NK-92 (cell line): ENCODE measurements around the gene GDPD1.
"Not testable (repeated sequence)": the region's sequence is repeated elsewhere in the genome, so short reads cannot be mapped to it uniquely, and the experiment has no call there.

Experiments used
- DNase-seq: peaks from one replicate; lab custom pipeline; 2025; ENCODE audit not compliant: unreplicated experiment; lab: John Stamatoyannopoulos, UW

The GDPD1 gene

DNA sequence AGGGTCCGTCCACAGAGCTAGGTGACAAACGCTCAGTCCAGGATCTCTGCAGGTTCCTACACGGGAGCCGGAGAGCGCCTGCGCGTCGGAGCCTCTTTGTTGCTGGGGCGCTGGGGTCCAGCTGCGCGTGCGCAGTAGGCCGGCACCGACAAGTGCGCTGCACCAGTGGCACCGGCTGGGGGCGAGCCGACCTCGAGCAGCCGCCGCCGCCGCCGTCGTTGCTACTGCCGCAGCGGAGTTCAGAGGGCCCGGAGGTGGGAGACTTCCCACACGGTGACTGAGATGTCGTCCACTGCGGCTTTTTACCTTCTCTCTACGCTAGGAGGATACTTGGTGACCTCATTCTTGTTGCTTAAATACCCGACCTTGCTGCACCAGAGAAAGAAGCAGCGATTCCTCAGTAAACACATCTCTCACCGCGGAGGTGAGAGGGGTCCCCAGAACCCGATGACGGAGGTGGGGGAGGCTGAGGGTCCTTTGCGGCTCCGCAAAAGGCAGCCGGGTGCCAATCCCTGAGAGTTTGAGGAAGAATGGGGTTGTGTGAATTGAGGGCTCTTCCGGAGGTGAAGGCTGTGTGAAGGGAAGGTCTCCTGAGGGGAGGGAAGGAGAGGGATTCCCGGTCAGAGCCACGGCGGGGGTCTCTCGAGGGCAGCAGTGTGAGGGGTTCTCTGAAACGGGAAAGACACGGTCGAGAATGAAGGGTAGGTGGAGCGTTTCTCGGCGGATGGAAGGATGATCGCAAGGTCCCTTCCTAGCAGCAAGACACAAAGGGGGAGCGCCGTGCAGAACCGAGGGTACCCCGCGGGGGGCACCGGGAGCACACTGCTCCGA lies at the start of gene GDPD1:
GDPD1 (plus strand) TSS at position 184 of the 831 bp plus-strand sequence; CDS start at position 283, 99 bp downstream.
- peak; percentile 86 for DNase-seq

DNA sequence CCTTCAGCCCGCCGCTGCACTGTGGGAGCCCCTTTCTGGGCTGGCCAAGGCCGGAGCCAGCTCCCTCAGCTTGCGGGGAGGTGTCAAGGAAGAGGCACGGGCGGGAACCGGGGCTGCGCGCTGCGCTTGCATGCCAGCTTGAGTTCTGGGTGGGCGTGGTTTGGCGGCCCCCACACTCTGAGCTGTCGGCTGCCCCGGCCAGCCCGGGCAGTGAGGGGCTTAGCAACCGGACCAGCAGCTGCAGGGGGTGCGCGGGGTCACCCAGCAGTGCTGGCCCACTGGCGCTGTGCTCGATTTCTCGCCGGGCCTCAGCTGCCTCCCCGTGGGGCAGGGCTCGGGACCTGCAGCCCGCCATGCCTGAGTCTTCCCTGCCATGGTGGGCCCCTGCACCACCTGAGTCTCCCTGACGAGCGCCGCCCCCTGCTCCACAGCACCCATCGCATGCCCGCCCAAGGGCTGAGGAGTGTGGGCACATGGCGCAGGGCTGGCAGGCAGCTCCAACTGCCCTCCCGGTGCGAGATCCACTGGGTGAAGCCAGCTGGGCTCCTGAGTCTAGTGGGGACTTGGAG lies 47.8 kb upstream of the GDPD1 start:
- no peak for DNase-seq

DNA sequence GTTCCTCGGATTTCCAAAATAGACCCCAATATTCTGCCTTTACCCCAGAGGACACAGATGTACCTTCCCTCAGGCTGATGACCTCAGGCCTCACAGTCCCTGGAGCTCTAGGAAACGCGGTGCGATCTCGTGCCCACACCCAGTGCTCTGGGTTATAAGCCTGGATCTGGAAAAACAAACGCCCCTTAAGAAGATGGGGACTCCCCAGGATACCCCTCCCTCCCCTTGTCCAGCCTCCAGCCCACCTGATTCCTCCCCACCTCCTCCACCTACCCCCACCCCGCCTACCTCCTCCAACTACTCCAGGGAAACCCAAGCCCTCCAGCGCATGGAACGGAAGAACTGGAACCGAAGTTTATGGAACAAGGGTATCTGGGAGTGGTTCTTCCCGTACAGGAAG lies 45.6 kb upstream of the GDPD1 start:
- DNase-seq: no peak

DNA sequence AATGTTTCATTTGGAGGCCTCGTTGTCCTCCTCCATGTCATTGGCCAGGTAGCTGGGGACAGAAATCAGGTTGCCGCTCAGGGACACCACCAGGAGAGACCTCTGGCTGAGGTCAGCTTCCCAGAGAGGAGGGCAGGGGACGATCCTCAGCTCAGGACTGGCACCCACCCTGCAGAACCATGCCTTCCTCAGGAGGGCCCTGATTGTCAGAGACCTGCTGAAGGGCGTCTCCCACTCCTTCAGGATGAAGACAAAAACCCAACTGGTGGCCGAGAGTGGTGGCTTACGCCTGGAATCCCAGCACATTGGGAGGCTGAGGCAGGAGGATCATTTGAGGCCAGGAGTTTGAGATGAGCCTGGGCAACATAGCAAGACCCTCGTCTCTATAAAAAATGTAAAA lies 45.2 kb upstream of the GDPD1 start:
- DNase-seq: no peak

DNA sequence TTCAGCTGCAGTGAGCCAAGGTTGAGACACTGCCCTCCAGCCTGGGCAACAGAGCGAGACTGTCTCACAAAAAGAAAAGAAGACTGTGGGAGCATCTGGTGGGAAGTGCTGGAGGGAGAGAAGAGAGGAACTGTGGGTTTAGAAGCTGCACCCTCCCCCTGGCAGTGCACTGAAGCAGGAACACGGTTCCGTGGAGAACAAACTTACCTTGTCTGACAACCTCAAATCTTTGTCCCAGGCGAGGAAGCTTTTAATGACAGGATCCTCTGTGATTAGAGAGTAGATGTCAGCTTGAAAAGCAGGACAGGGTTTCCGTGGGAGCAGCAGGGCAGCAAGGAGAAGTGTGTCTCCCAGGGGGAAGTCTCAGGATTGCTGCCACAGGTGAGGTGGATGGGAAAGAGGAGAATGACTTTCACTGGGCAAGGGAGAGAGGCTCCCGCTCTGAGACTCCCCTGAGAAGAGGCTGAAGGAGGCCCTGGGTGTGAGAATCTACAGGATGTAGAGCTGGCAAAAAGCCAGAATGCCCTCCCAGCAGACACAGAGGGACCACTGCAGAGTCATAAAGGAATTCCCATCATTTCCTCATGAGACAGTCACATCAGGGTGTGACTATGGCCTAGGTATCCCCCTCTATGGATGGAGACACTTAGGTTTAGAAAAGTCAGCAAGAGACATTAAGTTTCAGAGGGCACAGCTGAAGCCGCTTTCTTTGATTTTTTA lies 41.9 kb upstream of the GDPD1 start:
- no peak for DNase-seq

DNA sequence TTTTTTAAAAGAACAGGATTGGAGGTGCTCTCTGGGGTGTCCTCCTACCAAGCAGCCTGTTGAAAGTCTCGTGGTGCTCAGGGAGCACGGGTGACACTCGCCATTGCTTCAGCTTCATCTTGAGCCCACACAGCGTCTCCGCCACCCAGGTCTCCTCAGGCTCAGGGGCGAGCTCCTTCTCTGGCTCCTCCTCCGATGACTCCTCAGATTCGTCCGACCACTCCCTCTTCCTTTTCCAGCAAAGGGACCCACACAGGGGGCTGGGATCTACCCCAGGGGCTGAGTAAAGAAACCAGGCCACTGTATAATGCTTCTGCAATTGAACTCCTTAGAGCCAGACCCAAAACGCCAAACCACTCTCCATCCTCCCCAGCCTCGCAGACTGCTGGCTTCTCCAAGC lies 40.7 kb upstream of the GDPD1 start:
- DNase-seq: not testable (repeated sequence)

DNA sequence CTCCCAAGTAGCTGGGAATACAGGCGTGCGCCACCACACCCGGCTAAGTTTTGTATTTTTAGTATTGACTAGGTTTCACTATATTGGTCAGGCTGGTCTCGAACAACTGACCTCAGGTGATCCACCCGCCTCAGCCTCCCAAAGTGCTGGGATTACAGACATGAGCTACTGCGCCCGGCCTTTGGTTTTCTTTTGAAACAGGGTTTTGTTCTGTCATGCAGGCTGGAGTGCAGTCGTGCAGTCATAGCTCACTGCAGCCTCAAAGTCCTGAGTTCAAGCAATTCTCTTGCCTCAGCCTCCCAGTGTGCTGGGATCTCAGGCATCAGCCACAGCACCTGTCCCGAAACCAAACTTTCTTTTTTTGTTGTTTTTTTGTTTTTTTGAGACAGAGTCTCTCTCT lies 39.7 kb upstream of the GDPD1 start:
- DNase-seq: no peak

DNA sequence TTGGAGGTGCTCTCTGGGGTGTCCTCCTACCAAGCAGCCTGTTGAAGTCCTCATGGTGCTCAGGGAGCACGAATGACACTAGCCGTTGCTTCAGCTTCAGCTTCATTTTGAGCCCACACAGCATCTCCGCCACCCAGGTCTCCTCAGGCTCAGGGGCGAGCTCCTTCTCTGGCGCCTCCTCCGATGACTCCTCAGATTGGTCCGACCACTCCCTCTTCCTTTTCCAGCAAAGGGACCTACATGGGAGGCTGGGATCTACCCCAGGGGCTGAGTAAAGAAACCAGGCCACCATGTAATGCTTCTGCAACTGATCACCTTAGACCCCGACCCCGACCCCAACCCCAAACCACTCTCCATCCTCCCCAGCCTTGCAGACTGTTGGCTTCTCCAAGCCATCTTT lies 38.8 kb upstream of the GDPD1 start:
- DNase-seq: no peak

DNA sequence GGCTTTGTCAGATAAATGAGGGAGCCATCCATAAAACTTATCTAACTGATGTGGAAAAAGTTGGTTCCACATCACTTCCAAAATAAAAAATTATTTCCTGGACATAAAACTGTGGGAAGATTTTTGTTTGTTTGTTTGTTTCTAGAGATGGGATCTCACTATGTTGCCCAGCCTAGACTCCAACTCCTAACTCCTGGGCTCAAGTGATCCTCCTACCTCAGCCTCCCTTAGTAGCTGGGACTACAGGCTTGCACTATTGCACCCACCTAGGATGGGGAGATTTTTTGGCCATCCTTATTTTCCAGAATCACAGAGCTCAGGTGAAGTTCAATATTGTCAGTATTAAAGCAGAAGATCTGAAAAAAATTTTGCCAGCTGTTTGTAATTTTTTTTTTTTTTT lies 34.3 kb upstream of the GDPD1 start:
- DNase-seq: no peak

DNA sequence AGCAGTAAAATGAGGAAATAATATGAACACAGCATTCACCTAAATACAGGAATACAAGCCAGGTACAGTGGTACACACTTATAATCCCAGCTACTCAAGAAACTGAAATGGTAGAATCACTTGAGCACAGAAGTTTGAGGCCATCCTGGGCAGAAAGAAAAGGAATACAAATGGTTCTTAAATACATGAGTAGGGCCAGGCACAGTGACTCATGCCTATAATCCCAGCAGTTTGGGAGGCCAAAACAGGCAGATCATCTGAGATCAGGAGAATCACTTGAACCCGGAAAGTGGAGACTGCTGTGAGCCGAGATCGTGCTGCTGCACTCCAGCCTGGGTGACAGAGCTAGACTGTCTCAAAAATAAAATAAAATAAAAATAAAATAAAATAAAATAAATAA lies 33.5 kb upstream of the GDPD1 start:
- DNase-seq: no peak

DNA sequence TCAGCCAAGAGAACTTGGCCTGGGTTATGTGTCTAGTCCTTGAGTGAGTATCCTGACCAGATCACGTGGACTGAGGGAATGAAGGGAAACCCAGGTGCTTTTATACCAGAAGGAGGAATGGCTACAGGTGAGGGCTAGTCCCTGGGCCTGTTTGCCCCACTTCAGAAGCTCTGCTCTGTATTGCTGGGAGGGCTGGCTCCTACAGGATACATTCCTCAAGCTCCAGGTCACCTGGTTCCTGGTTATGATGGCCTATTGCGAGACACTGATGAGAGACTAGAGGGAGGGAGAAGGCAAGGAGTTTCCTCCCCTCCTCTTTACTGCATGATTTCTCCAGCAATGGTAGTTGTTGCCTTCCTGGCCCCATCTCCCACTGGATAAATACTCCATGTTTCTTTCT lies 29.5 kb upstream of the GDPD1 start:
- no peak for DNase-seq

DNA sequence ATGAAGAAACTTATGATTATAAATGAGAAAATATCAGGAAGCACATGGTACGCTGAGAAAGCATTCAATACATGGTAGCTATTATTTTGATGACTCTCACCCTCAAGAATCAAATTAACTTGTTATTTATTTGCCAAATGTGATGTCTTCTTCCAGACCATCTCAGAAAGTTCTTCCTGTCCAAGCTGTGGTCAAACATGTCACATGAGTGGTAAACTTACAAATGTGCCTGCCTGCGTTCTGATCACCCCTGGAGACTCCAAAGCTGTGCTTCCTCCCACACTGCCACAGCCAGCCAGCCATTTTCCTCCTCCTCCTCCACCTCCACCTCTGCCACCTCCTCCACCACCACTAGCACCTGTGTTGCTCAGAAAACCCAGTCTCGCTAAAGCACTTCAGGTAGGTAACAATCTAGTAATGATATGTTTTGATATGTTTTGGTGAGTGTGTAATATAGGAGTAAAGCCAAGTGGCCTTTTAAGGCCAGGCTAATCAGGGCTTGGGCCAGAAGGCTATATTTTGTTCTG lies 26.9 kb upstream of the GDPD1 start:
- DNase-seq: no peak

DNA sequence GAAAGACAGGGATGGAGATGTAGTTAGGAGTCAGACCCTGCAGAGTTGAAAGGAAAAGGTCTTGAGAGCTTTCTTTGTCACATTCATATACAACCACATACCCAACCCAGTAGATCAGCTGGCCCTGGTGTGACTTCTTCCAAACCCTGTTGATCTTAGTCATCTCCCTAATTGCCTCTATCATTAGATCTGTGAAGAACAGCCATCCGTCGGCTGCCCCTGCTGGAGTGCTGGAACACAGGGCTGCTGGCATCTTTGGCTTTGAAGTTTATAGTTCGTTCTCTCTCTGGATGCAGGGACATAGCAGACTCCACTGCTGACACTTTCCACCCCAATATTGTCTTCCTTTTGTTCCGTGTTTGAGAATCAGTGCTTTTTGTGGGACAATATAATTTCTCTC lies 20.9 kb upstream of the GDPD1 start:
- no peak for DNase-seq

DNA sequence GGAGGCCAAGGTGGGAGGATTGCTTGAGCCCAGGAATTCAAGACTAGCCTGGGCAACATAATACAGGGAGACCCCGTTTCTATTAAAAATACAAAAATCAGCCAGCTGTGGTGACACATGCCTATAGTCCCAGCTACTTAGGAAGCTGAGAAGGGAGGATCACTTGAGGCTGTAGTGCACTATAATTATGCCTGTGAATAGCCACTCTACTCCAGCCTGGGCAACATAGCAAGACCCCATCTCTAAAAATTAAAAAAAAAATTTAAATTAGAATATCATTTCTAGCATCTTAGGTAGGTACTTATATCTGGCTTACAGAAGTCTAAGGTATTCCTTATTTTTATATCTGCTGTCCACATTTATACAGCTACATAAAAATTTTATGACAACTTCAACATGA lies 18.0 kb upstream of the GDPD1 start:
- no peak for DNase-seq

DNA sequence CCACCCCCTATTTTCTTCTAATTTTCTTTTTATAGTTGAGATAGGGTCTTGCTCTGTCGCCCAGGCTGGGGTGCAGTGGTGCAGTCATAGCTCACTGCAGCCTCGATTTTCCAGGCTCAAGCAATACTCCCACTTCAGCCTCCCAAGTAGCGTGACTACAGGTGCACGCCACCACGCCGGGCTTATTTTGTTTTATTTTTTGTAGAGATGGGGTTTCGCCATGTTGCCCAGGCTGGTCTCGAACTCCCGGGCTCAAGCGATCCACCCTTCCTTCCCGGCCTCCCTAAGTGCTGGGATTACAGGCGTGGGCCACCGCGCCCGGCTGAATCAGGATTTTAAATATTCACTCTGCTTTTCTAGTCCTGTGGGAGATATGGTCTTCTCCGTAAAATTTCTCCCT lies 941 bp upstream of the GDPD1 start:
- DNase-seq: no peak

DNA sequence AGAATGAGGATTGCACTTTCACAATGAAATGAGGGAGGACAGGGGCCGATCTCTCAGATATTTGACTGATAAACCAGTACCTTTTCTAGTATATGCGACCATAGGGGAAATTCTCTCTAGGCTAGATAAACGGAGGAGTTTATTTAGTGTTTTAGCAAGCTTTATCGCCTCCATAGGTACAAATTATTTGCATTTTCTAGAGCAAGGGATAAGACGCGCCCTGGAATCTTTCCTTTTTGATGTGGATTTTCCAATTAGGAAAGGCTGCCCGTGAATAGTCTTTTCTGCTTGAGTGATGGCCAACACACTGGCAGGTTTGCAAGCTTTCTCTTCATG lies 351 bp upstream of the GDPD1 start:
- no peak for DNase-seq

DNA sequence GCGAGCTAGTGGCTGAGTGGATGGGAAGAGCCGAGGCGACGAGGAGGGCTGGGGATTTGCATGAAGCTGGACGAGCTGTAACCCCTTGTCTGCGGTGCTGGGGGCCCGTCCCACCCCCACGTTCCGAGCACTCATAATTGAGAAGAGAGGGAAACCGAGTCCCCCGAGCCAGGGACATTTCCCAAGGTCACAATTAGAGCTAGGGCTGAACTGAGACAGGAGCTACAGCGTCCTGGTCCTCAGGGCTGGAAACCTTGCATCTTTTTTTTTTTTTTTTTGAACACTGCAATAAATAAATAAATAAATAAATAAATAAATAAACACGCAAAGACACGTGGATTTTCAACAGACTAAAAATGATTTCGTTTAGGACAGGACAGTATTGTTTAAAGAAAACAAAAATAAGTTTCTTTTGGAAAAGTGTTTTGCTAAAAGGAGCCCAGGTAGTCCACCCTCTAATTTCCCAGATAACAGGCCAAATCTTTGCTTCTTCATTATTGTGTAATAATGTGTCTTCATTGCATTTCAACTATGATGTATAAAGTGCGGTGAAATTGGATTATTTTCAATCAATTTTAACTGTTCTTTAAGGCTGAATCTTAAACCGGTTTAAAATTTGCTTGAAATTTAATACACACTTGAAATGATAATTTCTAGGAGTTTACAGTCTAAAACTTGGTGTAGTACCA lies 992 bp downstream of the GDPD1 start:
- DNase-seq: no peak

DNA sequence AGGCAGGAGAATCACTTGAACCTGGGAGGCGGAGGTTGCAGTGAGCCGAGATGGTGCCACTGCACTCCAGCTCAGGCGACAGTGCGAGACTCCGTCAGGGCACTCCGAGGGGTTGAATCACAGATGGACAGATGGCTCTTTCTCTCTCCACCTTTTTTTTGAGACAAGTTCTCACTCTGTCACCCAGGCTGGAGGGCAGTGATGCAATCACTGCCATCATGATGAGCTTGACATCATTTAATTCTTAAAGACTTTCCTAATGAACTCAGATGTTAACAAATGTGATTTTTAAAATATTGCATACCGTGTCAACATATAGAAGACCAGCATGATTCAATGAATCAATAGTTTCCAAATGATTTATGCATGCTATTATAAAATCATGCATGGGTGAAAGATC lies 3.5 kb downstream of the GDPD1 start:
- no peak for DNase-seq

DNA sequence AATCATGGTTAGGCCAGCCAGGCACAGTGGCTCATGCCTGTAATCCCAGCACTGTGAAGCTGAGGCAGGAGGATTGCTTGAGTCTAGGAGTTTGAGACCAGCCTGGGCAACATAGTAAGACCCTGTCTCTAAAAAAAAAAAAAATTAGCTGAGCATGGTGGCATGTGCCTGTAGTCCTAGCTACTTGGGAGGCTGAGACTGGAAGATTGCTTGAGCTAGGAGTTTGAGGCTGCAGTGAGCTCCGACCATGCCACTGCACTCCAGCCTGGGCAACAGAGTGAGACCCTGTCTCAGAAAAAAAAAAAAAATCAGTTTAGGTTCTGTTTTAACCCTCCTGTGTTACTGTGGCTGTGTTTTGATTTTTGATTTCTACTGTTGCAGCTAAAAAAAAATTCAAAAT lies 8.3 kb downstream of the GDPD1 start:
- not testable (repeated sequence) for DNase-seq

DNA sequence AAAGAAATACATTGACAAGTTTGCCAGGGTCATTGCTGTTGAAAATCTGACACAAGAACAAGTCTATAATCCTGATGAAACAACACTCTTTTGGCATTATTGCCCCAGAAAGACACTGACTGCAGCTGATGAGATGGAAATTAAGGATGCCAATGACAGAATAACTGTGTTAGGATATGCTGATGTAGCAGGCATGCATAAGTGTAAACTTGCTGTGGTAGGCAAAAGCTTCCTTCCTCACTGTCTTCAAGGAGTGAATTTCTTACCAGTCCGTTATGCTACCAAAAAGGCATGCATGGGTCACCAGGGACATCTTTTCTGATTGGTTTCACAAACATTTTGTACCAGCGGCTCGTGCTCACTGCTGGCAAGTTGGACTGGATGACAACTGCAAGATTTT lies 10.5 kb downstream of the GDPD1 start:
- DNase-seq: no peak

DNA sequence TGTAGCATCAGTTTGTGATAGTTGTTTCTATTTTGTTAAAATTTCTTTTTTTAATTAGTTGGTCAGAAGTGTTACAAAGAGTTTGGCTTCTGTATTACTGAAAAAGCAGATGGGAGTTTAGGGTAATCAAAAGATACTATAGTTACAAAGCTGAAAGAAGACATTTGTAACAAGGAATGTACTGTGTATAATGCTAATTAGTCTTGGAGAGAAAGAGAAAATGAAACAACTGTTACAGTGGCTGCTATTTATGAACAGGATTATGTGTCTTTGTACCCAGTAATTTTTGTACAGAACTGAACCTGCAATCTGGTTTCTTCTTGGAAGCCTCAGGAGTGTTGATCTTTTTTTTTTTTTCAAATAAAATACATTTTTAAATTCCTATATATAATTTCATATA lies 14.3 kb downstream of the GDPD1 start:
- DNase-seq: no peak

DNA sequence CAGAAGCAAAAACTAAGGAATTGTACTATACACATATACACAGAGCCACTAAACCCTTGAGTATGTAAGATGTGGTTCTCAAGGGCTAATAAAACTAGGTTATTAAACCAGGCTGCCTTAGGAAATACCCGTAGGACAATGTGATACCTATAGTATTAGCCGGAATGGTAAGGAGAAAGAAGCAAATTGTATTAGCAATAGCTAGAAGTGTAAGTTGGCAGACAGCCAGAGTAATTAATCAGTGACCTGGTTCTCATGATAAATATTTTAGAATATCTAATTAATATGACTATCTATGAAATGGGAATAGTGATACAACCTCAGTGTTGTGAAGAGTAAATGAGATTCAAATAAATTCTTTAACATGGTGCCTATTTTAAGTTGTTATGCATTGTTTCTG lies 18.6 kb downstream of the GDPD1 start:
- DNase-seq: no peak
